Measurements from ENCODE around the gene UTP25. TPM values are rescaled to one million over a fixed set of nuclear protein-coding genes. Genes with fewer than 3 reads are reported as not detected.
A peak's percentile ranks its signal among the peaks of the same experiment; 100 is the strongest.

The UTP25 gene
- total RNA-seq, 1 experiment from 2014 or later = 19.1 TPM

GRCh38 chr1:209784265-209785169, 43.3 kb upstream of the UTP25 start, which contains the start of gene C1orf74:
Gene C1orf74 (minus strand): TSS chr1:209784559. CDS start chr1:209783634, 925 bp downstream.
- intact Hi-C loops (cut with micrococcal nuclease; ENCODE audit: unreplicated experiment) = no loop called here
- peak within 1 kb of the TSS; percentile 89 for H3K4me3 Mint-ChIP-seq (ENCODE audit: low read depth, unreplicated experiment)
- H3K36me3 Mint-ChIP-seq (ENCODE audit: insufficient read depth, unreplicated experiment) = peaks cover 37% of the 10 kb centered on the region
- peak within 1 kb of the TSS; percentile 98 for H3K27ac Mint-ChIP-seq (ENCODE audit: unreplicated experiment)
- no peaks in the 10 kb centered on the region for H3K9me3 Mint-ChIP-seq (ENCODE audit: low read depth, unreplicated experiment)
- peak; percentile 99 for DNase-seq
- no peak for TF ChIP-seq CTCF (IDR thresholded peaks at IDR 0.05; ENCODE audit: unreplicated experiment)
- H3K4me1 Mint-ChIP-seq (ENCODE audit: low read depth, unreplicated experiment) = peaks cover 38% of the 10 kb centered on the region
- TSS peak; percentile 97 for BruUV-seq (replicated peaks)
- no peaks in the 10 kb centered on the region for H3K27me3 Mint-ChIP-seq (ENCODE audit: unreplicated experiment)
- CTCF ChIA-PET = interaction anchor here (0.8 to 1.0 kb wide), 5 partner anchors 9 to 40 kb away, joined by 3 to 8 read pairs (median 3); partner anchors contain the start of gene IRF6

GRCh38 chr1:209785592-209785991, 42.2 kb upstream of the UTP25 start:
- Mint-ChIP-seq H3K9me3 (ENCODE audit: low read depth, unreplicated experiment) (no peaks in the 10 kb centered on the region), H3K4me1 (ENCODE audit: low read depth, unreplicated experiment) (peaks cover 31% of the 10 kb centered on the region), H3K4me3 (ENCODE audit: low read depth, unreplicated experiment) (no peak overlapping the region), H3K27me3 (ENCODE audit: unreplicated experiment) (no peaks in the 10 kb centered on the region), H3K27ac (ENCODE audit: unreplicated experiment) (no peak overlapping the region), H3K36me3 (ENCODE audit: insufficient read depth, unreplicated experiment) (peaks cover 37% of the 10 kb centered on the region)
- CTCF ChIA-PET = no interaction called here
- no peak for DNase-seq
- no peak for TF ChIP-seq CTCF (IDR thresholded peaks at IDR 0.05; ENCODE audit: unreplicated experiment)
- intact Hi-C loops (cut with micrococcal nuclease; ENCODE audit: unreplicated experiment) = no loop called here
- BruUV-seq (replicated peaks) = no TSS peak

GRCh38 chr1:209786146-209786545, 41.6 kb upstream of the UTP25 start:
- no peak overlapping the region for H3K4me3 Mint-ChIP-seq (ENCODE audit: low read depth, unreplicated experiment)
- no peak for DNase-seq
- intact Hi-C loops (cut with micrococcal nuclease; ENCODE audit: unreplicated experiment) = no loop called here
- peaks cover 35% of the 10 kb centered on the region for H3K4me1 Mint-ChIP-seq (ENCODE audit: low read depth, unreplicated experiment)
- no peaks in the 10 kb centered on the region for H3K9me3 Mint-ChIP-seq (ENCODE audit: low read depth, unreplicated experiment)
- no TSS peak for BruUV-seq (replicated peaks)
- no peak overlapping the region for H3K27ac Mint-ChIP-seq (ENCODE audit: unreplicated experiment)
- CTCF ChIA-PET = interaction anchor here (0.7 kb wide), 1 partner anchor 777 kb away, joined by 4 read pairs; no protein-coding TSS in a partner anchor
- H3K27me3 Mint-ChIP-seq (ENCODE audit: unreplicated experiment) = no peaks in the 10 kb centered on the region
- no peak for TF ChIP-seq CTCF (IDR thresholded peaks at IDR 0.05; ENCODE audit: unreplicated experiment)
- peaks cover 40% of the 10 kb centered on the region for H3K36me3 Mint-ChIP-seq (ENCODE audit: insufficient read depth, unreplicated experiment)

GRCh38 chr1:209787551-209787950, 40.2 kb upstream of the UTP25 start:
- Mint-ChIP-seq H3K27me3 (ENCODE audit: unreplicated experiment) (no peaks in the 10 kb centered on the region), H3K36me3 (ENCODE audit: insufficient read depth, unreplicated experiment) (peaks cover 47% of the 10 kb centered on the region), H3K4me1 (ENCODE audit: low read depth, unreplicated experiment) (peaks cover 48% of the 10 kb centered on the region), H3K9me3 (ENCODE audit: low read depth, unreplicated experiment) (no peaks in the 10 kb centered on the region), H3K27ac (ENCODE audit: unreplicated experiment) (peak overlapping the region; percentile 51), H3K4me3 (ENCODE audit: low read depth, unreplicated experiment) (no peak overlapping the region)
- CTCF ChIA-PET = interaction anchor here (0.7 to 1.0 kb wide), 3 partner anchors 11 to 273 kb away, joined by 3 to 4 read pairs (median 3); no protein-coding TSS in a partner anchor
- no peak for TF ChIP-seq CTCF (IDR thresholded peaks at IDR 0.05; ENCODE audit: unreplicated experiment)
- no TSS peak for BruUV-seq (replicated peaks)
- intact Hi-C loops (cut with micrococcal nuclease; ENCODE audit: unreplicated experiment) = no loop called here
- peak; percentile 51 for DNase-seq
